ENCODE data around the gene MME.

The MME gene

DNA sequence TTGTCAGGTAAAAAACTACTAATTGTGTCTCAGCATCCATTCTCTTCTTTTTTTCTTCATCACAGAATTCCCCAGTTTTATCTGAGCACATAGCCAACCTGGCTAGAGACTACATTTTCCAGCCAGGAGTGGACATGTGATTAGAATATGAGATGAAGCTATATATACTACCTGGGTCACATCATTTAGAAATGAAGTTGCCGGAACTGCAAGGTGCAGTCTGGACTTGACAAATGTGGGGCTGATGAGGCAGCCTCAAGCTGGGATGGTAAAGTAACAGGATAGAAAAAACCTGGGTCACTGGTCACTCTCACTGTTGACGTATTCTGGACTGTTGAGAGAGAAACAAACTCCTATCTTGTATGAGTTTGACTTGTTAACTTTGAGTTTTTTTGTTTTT, 113.7 kb downstream of the MME start:
- DNase-seq = no peak
- intact Hi-C loops (cut with DNase I; ENCODE audit: low total_unique reads) = no loop called here
- Histone ChIP-seq H3K27me3 (no peaks in the 10 kb centered on the region), H3K27ac (no peak overlapping the region), H3K9me3 (no peaks in the 10 kb centered on the region), H3K4me3 (no peak overlapping the region), H3K36me3 (no peaks in the 10 kb centered on the region), H3K4me1 (no peaks in the 10 kb centered on the region)
- TF ChIP-seq, protein P1, sequence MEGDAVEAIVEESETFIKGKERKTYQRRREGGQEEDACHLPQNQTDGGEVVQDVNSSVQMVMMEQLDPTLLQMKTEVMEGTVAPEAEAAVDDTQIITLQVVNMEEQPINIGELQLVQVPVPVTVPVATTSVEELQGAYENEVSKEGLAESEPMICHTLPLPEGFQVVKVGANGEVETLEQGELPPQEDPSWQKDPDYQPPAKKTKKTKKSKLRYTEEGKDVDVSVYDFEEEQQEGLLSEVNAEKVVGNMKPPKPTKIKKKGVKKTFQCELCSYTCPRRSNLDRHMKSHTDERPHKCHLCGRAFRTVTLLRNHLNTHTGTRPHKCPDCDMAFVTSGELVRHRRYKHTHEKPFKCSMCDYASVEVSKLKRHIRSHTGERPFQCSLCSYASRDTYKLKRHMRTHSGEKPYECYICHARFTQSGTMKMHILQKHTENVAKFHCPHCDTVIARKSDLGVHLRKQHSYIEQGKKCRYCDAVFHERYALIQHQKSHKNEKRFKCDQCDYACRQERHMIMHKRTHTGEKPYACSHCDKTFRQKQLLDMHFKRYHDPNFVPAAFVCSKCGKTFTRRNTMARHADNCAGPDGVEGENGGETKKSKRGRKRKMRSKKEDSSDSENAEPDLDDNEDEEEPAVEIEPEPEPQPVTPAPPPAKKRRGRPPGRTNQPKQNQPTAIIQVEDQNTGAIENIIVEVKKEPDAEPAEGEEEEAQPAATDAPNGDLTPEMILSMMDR (IDR thresholded peaks at IDR 0.05) = no peak

DNA sequence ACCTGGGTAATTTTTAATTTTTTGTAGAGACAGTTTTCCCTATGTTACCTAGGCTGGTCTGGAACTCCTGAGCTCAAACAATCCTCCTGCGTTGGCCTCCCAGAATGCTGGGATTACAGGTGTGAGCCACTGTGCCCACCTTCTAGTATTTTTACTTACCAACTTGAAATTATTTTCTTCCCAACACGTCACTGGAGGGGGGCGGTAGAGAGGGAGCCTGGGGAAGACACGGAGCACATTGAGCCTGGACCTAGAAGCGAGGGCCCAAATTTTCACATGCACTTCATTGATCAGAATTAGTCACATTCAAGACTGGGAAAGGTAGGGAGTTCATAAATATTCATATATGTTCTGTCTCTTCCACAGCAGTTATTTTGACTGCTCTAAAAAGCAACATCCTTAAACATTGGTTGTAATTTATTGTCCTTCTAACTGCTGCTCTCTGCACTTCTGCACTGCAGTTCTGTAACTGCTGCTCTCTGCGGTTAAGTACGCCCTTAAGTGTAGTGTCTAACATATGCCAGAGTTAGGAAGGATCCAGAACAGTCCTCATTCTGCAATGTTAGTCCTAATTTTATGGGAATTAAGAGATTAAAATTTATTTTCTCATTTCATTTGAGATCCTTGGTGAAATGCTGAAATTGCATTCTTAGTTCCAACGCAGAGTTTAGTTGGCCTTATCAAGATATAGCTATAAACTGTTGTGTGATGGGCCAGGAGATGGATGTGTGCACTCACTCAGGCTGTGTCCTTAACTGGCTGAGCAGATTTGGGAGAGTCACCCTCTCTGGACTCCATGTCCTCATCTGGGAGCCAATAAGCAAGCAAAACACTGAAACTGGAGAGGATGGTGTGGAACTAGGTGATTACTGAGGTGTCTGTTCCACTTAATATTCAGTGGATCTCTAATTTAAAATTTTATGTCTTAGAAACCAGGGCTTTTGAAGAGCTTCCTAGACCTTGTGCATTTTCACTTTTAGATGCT, 115.1 kb downstream of the MME start:
- H3K4me3 ChIP-seq = no peak overlapping the region
- no peak for DNase-seq
- no peaks in the 10 kb centered on the region for H3K9me3 ChIP-seq
- TF ChIP-seq, protein P1 (IDR thresholded peaks at IDR 0.05) = no peak
- no peaks in the 10 kb centered on the region for H3K4me1 ChIP-seq
- H3K36me3 ChIP-seq = no peaks in the 10 kb centered on the region
- H3K27ac ChIP-seq = no peak overlapping the region
- H3K27me3 ChIP-seq = no peaks in the 10 kb centered on the region
- intact Hi-C loops (cut with DNase I; ENCODE audit: low total_unique reads) = no loop called here

DNA sequence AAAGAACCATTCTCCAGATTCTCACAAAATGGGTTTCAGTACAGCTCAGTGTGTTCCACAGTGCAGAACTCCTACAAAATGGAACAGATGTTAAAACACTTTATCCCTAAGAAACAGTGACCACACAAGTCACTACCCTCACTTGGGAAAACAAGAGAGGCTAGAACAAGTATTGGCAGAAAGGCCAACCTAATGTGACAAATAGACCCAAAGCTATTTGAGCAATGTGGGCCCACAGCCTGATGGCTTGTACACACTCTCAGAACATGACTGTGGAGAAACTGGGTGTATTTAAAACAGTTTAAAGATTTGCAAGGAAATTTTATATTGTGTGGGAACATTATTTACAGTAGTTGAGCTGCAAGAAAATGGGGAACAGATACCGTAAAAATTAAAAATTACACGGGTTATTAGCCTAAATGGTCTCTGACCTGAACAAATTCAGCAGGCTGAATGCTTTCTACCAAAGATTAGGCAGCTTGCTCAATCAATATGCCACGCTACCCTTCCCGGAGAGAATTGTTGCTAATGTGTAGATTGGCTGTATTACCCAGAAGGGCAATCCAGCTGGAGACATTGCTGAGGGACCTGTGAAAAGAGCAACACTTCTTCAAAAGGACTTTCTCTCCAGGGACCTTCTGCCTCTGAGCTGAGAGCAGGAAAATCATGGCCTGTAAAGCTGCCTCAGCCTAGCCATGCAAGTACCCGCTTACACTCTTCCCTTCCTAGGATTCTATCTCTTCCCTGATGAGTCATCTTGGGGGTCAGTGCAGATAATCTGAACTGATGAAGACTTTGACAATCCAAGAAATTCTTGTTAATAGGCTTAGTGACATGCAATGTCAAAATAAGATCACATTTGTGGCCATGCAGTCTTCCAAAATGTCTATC, 116.3 kb downstream of the MME start:
- TF ChIP-seq, protein P1 (IDR thresholded peaks at IDR 0.05) = no peak

DNA sequence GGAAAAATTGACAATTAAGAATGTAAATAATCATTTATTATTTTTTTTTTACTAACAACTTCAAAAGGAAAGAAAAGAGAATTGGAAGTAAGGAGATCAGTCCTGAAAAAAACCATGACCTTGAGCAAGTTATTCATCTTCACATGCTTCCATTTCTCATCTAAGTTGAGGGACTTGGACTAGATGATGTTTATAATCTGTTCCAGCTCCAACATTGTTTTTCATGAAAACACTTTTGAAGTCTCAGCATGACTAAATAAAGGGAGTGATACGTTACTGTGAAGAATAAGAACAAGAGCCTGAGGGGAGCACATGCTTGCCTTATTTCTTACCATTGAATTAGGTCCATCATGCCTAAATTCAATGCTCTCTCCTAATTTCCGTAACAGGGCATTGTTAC, 117.7 kb downstream of the MME start:
- DNase-seq = no peak
- intact Hi-C loops (cut with DNase I; ENCODE audit: low total_unique reads) = no loop called here
- H3K9me3 ChIP-seq = no peaks in the 10 kb centered on the region
- H3K27me3 ChIP-seq = no peaks in the 10 kb centered on the region
- no peak overlapping the region for H3K27ac ChIP-seq
- TF ChIP-seq, protein P1 (IDR thresholded peaks at IDR 0.05) = no peak
- no peaks in the 10 kb centered on the region for H3K36me3 ChIP-seq
- no peak overlapping the region for H3K4me3 ChIP-seq
- H3K4me1 ChIP-seq = no peaks in the 10 kb centered on the region

More for the DNA sequence above, 116.3 kb downstream of the MME start:
- Histone ChIP-seq H3K4me1 (no peaks in the 10 kb centered on the region), H3K36me3 (no peaks in the 10 kb centered on the region), H3K27ac (no peak overlapping the region), H3K4me3 (no peak overlapping the region), H3K27me3 (no peaks in the 10 kb centered on the region), H3K9me3 (no peaks in the 10 kb centered on the region)
- DNase-seq = no peak
- intact Hi-C loops (cut with DNase I; ENCODE audit: low total_unique reads) = no loop called here

DNA sequence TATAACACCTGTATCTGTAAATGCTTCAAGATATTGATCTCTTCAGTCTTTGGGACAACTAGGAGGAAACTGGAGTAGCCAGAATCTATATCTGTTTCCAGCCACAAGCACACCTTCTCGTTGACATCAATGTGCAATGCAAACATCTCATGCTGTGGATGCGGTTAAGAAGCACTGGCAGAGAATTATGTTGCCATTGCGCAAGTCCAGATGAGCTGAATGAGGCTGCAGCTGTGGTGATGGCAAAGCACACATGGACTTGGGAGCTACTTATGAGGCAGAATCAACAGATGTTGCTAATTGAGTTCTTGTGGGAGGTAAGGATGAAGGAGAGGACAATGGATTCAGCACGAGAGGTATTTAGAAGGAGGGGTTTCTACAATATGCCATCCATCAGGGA, 122.5 kb downstream of the MME start:
- intact Hi-C loops (cut with DNase I; ENCODE audit: low total_unique reads) = no loop called here
- Histone ChIP-seq H3K4me1 (no peaks in the 10 kb centered on the region), H3K27me3 (no peaks in the 10 kb centered on the region), H3K36me3 (no peaks in the 10 kb centered on the region), H3K4me3 (no peak overlapping the region), H3K27ac (no peak overlapping the region), H3K9me3 (no peaks in the 10 kb centered on the region)
- no peak for DNase-seq
- TF ChIP-seq, protein P1 (IDR thresholded peaks at IDR 0.05) = no peak

Measured in tibial artery (tissue), 4 donors.